ENCODE measurements around the gene OLFML1.

DNA sequence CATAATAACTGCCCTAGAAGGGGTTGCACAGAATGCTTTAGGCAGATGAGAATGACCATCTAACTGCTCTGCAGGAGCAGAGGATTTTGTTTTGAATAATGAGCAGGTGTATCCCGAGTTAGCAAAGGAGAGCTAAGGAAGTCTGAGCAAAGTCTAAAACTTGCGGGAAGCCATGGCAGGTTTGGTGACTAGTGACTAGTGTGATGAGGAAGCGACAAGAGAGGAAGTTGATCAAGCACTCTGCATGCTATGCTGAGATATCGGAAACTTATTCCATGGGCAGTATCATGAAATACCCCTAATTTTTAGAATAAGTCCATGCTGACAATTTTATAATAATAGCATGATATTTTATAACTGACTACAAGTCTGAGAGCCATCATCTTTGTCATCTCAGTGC lies 12.9 kb downstream of the OLFML1 start:
- no peak for TF ChIP-seq POLR2AphosphoS5 (IDR thresholded peaks at IDR 0.05; ENCODE audit: low read depth, low read length)
- TF ChIP-seq POLR2A (IDR thresholded peaks at IDR 0.05; ENCODE audit: low read depth, low read length) = no peak
- peak; percentile 58 for TF ChIP-seq SPI1 (IDR thresholded peaks at IDR 0.05; ENCODE audit: low read depth, low read length)
- TF ChIP-seq TAF1 (IDR thresholded peaks at IDR 0.05; ENCODE audit: low read depth, low read length) = no peak
